GM21390 (cell line): ENCODE data around the gene FAF1.
"Not testable (repeated sequence)": the region's sequence is repeated elsewhere in the genome, so short reads cannot be mapped to it uniquely, and the experiment has no call there.

ENCODE experiments used
- ATAC-seq: cut with Tn5 transposase; IDR thresholded peaks from one replicate; pipeline ENCODE4 v1.9.1; 2021; ENCODE audit not compliant: unreplicated experiment

The FAF1 gene

GRCh38 chr1:50591598-50591997 is 368.5 kb downstream of the FAF1 start:
- ATAC-seq, result no peak

GRCh38 chr1:50582346-50582745 is 377.7 kb downstream of the FAF1 start:
- ATAC-seq, result no peak

GRCh38 chr1:50570066-50570468 is 390.0 kb downstream of the FAF1 start:
- no peak for ATAC-seq

GRCh38 chr1:50568782-50569181 is 391.3 kb downstream of the FAF1 start:
- ATAC-seq, result no peak

GRCh38 chr1:50566405-50566804 is 393.7 kb downstream of the FAF1 start:
- ATAC-seq, result no peak

- ATAC-seq, result no peak
These were observed 395.6 kb downstream of the FAF1 start for GRCh38 chr1:50564417-50564816.

GRCh38 chr1:50562106-50562505 is 398.0 kb downstream of the FAF1 start:
- no peak for ATAC-seq

GRCh38 chr1:50559421-50559820 is 400.6 kb downstream of the FAF1 start:
- no peak for ATAC-seq

- no peak for ATAC-seq
These were observed 406.1 kb downstream of the FAF1 start for GRCh38 chr1:50553921-50554320.

- no peak for ATAC-seq
These were observed 411.8 kb downstream of the FAF1 start for GRCh38 chr1:50548243-50548642.

GRCh38 chr1:50542362-50542761 is 417.7 kb downstream of the FAF1 start:
- no peak for ATAC-seq

GRCh38 chr1:50538476-50538875 is 421.6 kb downstream of the FAF1 start:
- ATAC-seq, result no peak

- ATAC-seq, result no peak
These were observed 428.5 kb downstream of the FAF1 start for GRCh38 chr1:50531601-50532000.

- ATAC-seq, result no peak
These were observed 429.0 kb downstream of the FAF1 start for GRCh38 chr1:50531027-50531426.

- ATAC-seq, result no peak
These were observed 430.6 kb downstream of the FAF1 start for GRCh38 chr1:50529510-50529909.

GRCh38 chr1:50527987-50528320 is 432.1 kb downstream of the FAF1 start:
- not testable (repeated sequence) for ATAC-seq

GRCh38 chr1:50527249-50527986 is 432.6 kb downstream of the FAF1 start:
- no peak for ATAC-seq

GRCh38 chr1:50526431-50526830 is 433.6 kb downstream of the FAF1 start:
- no peak for ATAC-seq

GRCh38 chr1:50523548-50523947 is 436.5 kb downstream of the FAF1 start:
- no peak for ATAC-seq

- no peak for ATAC-seq
These were observed 437.2 kb downstream of the FAF1 start for GRCh38 chr1:50522691-50523342.

- no peak for ATAC-seq
These were observed 438.4 kb downstream of the FAF1 start for GRCh38 chr1:50521703-50522102.

GRCh38 chr1:50517488-50517887 is 442.6 kb downstream of the FAF1 start:
- ATAC-seq, result no peak

GRCh38 chr1:50516056-50516455 is 444.0 kb downstream of the FAF1 start:
- ATAC-seq, result no peak
